Measurements from ENCODE around the gene SMIM12.

SMIM12 gene

DNA sequence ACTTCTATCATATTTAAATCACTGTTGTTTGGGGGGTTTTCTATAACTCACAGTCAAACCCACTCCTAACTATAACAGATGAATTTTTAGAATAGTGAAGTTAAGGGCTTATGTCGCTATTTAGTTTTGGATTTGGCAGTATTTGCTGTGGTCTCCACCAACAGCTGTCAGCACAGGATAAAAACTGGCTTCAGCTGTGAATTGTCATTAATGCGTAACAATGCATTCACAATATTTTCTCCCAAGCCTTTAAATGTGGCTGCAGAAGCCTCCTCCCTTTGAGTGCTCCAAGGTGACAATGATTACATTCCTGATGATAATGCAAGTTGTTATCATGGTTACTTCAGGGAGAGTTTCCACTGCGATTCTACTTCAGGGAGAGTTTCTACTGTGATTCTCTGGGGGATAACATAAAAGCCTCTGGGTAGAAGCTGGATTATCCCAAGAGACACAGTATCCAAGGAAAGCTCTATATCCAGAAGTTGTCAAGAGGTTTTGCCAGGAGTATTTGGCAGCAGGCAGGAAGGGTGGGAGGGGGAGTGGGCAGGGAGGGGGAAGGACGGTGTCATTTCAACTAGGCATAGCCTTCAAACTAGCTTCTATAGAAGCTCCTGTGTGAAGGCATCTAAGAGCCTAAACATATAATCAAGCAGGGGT is 14.9 kb upstream of the SMIM12 start:
- DNase-seq (ENCODE audit: low read depth in 2 of 2) = no peak

GRCh38 chr1:34872133-34872503 is 12.6 kb upstream of the SMIM12 start:
- no peak for DNase-seq (ENCODE audit: low read depth in 2 of 2)

DNA sequence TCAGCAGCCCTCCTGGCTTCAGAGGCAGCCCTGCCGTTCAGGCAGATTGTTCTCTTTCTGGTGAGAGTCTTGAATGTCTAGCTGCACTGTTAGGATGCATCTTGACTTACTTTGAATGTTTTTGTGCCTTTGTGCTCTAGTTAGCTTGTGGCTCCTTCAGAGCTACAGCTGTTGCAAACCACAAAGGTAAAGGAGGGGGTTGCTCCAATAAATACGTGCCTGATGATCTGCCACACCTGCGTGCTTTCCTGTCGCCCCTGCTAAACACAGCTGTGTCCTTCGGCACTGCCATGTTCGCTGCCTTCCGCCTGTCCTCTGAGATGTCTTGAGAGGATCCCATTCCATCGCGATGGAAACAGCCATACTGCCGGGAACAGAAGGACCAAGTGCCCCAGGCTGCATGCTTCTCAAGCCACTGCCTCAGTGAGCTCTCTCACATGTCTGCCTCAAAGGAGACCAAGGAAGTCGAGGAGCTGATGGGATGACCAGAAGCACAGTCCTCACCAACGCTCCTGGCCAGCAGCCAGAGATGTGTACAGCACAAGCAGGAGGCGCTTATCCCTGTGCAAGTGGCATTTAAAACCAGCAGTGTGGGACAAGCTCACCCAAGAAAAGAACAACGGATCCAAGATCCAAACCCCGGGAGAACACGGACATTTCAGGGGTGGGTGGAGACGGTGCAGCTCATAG is 12.0 kb upstream of the SMIM12 start:
- DNase-seq (ENCODE audit: low read depth in 2 of 2) = no peak

DNA sequence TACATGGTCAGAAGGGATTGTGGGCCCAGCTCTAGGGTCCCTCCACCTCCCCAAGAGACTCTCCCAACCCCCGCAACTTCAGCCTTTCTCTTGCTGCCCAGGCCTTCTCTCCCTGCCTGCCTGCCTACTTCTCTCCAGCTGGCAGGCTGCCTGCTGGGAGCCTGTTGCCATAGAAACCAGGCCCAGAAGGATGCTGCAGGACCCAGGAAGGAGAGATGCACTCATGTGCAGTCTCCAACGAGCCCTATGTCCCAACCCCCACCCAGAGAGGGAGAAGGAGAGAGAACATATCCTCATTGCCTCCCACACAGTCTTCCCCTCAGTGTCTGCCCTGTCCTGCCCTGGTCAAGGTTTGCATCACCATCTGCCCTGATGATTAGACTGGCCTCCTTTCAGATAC is 10.8 kb upstream of the SMIM12 start:
- no peak for DNase-seq (ENCODE audit: low read depth in 2 of 2)

DNA sequence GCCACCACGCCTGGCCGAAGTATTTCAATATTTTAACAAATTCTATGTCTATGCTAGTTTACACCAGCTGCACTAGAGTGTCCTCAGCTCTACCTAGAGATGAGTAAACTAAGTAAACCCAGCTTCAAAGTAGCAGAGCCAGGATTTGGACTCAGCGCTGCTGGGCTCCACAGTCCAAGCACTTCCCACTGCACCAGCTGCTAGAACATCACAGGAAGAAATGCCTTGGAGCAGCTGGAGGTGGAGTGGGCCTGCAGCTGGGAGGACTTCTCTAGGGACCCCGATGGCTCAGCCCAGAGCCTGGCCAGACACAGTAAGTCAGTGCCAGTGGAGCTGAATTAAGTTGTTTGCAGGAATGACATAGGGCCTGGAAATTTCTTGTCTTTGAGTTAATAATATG is 10.2 kb upstream of the SMIM12 start:
- no peak for DNase-seq (ENCODE audit: low read depth in 2 of 2)

DNA sequence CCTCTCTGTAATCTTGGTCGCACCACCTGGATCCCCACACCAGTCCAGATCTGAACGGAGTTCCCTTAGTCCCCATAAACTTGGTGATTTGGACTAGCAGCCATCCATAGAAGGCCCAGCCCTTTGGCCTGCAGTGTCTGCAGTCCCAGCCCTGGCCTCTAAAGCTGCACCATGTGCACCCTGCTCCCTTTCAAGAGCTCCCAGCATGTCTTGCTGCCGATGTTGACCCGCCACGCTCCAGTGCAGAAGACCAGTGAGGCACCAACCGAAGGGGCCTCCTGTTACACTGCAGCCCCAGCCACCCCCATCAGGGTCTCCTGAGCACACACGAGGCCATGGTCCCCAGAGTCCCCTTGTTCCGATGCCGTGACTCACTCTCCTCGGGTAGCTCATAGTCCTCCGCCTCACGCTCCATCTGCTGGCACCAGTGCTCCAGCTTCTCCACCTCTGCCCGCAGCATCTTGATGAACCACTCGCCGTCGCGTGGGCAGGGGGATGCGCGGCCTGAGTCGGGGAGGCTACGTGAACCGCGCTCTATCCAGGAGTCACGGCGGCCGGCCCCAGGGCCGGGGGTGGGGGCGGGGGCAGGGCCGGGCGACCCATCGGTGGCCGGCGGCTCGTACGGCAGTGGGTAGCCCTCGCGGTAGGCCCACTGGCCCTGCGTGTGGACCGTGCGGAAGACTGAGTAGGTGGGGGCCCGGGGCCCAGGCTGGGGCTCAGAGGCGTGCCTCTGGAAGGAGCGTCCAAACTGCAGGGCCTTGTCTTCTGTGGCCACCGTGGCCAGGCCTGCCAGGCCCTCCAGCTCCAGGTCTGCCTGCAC is 8.9 kb upstream of the SMIM12 start:
- no peak for DNase-seq (ENCODE audit: low read depth in 2 of 2)

GRCh38 chr1:34867415-34867814 is 7.9 kb upstream of the SMIM12 start:
- DNase-seq (ENCODE audit: low read depth in 2 of 2) = no peak

- DNase-seq (ENCODE audit: low read depth in 2 of 2) = no peak
Observed at GRCh38 chr1:34866762-34867109, 7.2 kb upstream of the SMIM12 start.

- DNase-seq (ENCODE audit: low read depth in 2 of 2) = peak; percentile 84 to 90
Observed at GRCh38 chr1:34865981-34866761, 6.6 kb upstream of the SMIM12 start.

- no peak for DNase-seq (ENCODE audit: low read depth in 2 of 2)
Observed at GRCh38 chr1:34865573-34865972, 6.0 kb upstream of the SMIM12 start.

GRCh38 chr1:34864759-34865158 is 5.2 kb upstream of the SMIM12 start:
- no peak for DNase-seq (ENCODE audit: low read depth in 2 of 2)

DNA sequence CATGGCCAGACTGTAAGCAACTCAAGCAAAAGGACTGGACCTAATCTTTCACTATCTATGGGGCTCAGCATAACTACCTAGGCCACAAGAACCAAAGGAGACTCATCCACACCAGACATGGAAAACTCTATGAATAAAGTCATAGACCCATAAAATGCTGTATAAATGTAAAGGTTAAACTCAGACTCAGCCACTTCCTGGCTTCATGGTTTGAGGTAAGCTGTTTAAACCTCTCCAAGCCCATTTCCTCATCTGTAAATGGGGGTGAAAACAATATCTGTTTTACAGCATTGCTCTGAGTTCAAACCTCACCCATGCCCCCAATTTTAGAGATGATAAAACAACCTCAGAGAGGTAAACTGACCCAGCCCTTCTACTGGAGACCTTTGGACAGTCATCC is 4.0 kb upstream of the SMIM12 start:
- DNase-seq (ENCODE audit: low read depth in 2 of 2) = no peak

GRCh38 chr1:34858901-34859445 is 576 bp downstream of the SMIM12 start:
- DNase-seq (ENCODE audit: low read depth in 2 of 2) = peak; percentile 16 to 26

GRCh38 chr1:34856697-34857096 is 2.9 kb downstream of the SMIM12 start:
- DNase-seq (ENCODE audit: low read depth in 2 of 2) = no peak

- DNase-seq (ENCODE audit: low read depth in 2 of 2) = peak; percentile 85 to 87
Observed at GRCh38 chr1:34852677-34853217, 6.8 kb downstream of the SMIM12 start.

- DNase-seq (ENCODE audit: low read depth in 2 of 2) = no peak
Observed at GRCh38 chr1:34851431-34852105, 8.0 kb downstream of the SMIM12 start.

GRCh38 chr1:34850382-34850781 is 9.2 kb downstream of the SMIM12 start:
- no peak for DNase-seq (ENCODE audit: low read depth in 2 of 2)

DNA sequence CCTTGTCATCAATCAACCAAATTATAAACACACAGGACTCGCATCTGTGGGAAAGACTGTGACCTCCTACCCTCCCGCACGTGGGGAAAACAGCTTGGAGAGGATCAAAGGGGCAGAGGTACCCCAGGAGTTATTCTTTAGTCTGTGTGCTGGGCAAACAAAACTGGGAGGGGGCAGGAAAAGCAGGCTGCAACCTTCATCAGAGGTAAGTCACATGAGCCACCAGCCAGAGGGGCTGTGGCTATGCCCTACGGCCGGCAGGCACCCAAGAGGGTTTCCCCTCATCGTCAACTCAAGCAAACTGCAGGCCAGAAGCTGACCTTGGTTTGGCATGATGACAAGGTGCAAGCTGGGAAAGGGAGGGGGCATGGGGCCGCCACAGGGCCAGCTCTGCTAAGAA is 12.5 kb downstream of the SMIM12 start:
- DNase-seq (ENCODE audit: low read depth in 2 of 2) = no peak

- DNase-seq (ENCODE audit: low read depth in 2 of 2) = no peak
Observed at GRCh38 chr1:34846265-34846664, 13.3 kb downstream of the SMIM12 start.

- no peak for DNase-seq (ENCODE audit: low read depth in 2 of 2)
Observed at GRCh38 chr1:34845131-34845901, 14.2 kb downstream of the SMIM12 start.

Data from stimulated activated CD4-positive, alpha-beta T cell treated with anti-CD3 and anti-CD28 coated beads, Interleukin-15, amount 100 ng/mL, for 48 hours (primary cell).